Stimulated activated CD8-positive, alpha-beta memory T cell treated with anti-CD3 and anti-CD28 coated beads, Interleukin-7, amount 100 ng/mL, for 48 hours (primary cell): ENCODE data around the gene DDOST.

ENCODE experiments used
- DNase-seq, 2 donors: peaks; one replicate each; pipeline ENCODE4 v3.0.0-alpha.2; 2020; ENCODE audit warnings: low read depth in 1 of 2; ENCODE audit errors: extremely low read depth in 1 of 2

DDOST gene

GRCh38 chr1:20661207-20662109 lies at the start of gene DDOST:
Gene DDOST, minus strand, starts transcription at chr1:20661369. Its CDS starts 19 bp downstream, at chr1:20661350.
- peak; percentile 87 to 95 for DNase-seq

GRCh38 chr1:20710469-20711284 lies 49.5 kb upstream of the DDOST start:
- DNase-seq: no peak

- DNase-seq: no peak
Observed at GRCh38 chr1:20709868-20710267, 48.7 kb upstream of the DDOST start.

GRCh38 chr1:20708891-20709290 lies 47.7 kb upstream of the DDOST start:
- DNase-seq: no peak

- DNase-seq: no peak
Observed at GRCh38 chr1:20708057-20708456, 46.9 kb upstream of the DDOST start.

- no peak for DNase-seq
Observed at GRCh38 chr1:20706841-20707240, 45.7 kb upstream of the DDOST start.

- DNase-seq: no peak
Observed at GRCh38 chr1:20705203-20705755, 44.1 kb upstream of the DDOST start.

GRCh38 chr1:20704390-20705202 lies 43.4 kb upstream of the DDOST start:
- DNase-seq: no peak

- DNase-seq: no peak
Observed at GRCh38 chr1:20703124-20703756, 42.1 kb upstream of the DDOST start.

GRCh38 chr1:20702416-20702815 lies 41.2 kb upstream of the DDOST start:
- no peak for DNase-seq

GRCh38 chr1:20701847-20702246 lies 40.7 kb upstream of the DDOST start:
- DNase-seq: no peak

GRCh38 chr1:20701446-20701845 lies 40.3 kb upstream of the DDOST start:
- DNase-seq: no peak

GRCh38 chr1:20700636-20701215 lies 39.6 kb upstream of the DDOST start:
- DNase-seq: no peak

GRCh38 chr1:20699558-20699957 lies 38.4 kb upstream of the DDOST start:
- no peak for DNase-seq

GRCh38 chr1:20698195-20698910 lies 37.2 kb upstream of the DDOST start:
- DNase-seq: no peak

- no peak for DNase-seq
Observed at GRCh38 chr1:20697563-20697962, 36.4 kb upstream of the DDOST start.

GRCh38 chr1:20696397-20697333 lies 35.5 kb upstream of the DDOST start:
- DNase-seq: peak; percentile 34 to 59

GRCh38 chr1:20695515-20695914 lies 34.3 kb upstream of the DDOST start:
- no peak for DNase-seq
